GM21576 (cell line): Measurements from ENCODE around the gene TBCK.
"Not testable (repeated sequence)": the region's sequence is repeated elsewhere in the genome, so short reads cannot be mapped to it uniquely, and the experiment has no call there.

Experiments
- ATAC-seq: cut with Tn5 transposase; IDR thresholded peaks from one replicate; pipeline ENCODE4 v1.9.1; 2021; ENCODE audit warnings: mild to moderate bottlenecking, moderate library complexity; ENCODE audit not compliant: unreplicated experiment

Gene TBCK

DNA sequence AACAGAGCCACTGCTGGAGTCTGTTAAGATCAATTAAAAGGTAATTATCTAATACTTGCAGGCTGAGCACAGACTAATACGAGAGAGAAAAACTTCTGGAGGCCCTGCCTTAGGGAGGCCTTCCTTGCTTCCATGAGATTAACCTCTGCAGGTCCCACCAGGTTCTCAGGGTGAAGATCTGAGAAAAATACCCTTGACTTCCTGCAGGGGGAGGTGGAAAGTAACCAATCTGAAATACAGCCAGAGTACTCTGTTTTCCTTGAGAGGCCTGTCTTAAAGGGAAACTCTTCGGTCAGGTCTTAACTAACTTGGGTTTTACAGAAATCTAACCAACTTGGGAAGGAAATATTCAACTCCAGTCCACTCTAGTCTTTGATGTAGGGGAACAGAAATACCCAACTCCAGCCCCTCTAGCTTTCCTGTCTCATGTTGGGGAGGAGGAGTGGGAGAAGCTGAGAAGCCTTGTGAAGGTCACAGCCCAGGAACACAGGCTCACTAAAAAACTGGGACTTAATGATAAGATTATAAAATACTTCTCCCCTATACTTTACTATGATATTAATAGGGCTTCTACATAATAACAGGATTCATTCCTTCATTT lies 77.1 kb downstream of the TBCK start:
- ATAC-seq: no peak

DNA sequence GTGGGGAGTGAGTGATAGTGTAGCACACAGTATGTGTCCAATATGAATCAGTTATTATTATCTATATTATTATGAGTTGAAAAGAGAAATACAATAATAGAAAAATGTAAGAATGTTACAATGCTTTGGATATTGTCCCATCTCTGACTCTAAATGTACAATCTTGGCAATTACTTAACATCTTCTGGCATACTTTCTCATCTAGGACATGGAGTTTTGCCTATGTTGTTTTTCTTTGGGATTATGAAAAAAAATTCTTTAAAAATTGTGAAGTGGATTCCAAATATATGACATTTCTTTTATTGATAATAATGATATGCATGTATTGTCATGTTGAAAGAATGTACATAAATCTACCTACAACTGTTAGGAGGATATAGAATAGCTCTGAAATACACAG lies 84.1 kb downstream of the TBCK start:
- ATAC-seq: no peak

DNA sequence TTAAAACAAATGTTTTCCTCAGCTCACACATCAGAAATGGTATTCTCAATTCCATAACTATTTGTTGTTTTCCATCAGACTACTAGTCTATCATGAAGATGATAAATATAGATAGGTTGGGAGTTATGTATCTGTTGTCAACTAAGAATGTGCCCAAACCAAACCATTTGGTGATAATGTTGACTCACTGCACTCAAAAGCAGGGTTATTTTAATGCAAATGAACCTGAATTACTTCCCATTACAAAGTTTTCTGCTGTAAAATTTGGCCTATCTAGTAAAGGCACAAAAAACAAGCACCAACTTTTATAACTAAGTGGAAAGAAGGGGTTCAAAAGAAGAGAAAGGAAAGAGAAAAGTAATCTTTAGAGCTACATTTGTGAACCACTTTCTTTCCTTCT lies 93.5 kb downstream of the TBCK start:
- ATAC-seq: no peak

DNA sequence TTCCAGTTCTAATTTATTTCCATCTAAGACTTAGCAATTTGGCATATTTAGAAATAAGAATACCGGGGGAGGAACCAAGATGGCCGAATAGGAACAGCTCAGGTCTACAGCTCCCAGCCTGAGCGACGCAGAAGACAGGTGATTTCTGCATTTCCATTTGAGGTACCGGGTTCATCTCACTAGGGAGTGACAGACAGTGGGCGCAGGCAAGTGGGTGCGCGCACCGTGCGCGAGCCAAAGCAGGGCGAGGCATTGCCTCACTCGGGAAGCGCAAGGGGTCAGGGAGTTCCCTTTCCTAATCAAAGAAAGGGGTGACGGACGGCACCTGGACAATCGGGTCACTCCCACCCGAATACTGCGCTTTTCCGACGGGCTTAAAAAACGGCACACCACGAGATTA lies 102.7 kb downstream of the TBCK start:
- ATAC-seq: not testable (repeated sequence)

DNA sequence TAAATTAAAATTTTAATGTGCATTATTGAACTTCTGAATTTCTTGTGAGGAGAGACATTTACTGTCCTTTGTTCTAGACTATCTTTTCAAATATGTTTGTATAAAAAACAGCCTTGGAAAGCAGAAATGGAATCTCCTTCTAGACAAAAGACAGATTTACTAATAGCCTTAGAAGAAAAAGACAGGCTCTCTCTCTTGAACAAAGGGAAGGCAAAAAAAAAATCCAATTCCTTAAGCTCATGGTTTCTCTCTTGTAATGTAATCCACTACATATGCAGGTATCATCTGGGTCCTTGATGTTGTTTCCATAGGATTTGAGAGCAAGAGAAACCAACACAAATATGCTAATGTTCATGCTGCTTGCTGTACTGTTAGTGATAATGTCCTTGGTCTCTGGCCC lies 106.0 kb downstream of the TBCK start:
- no peak for ATAC-seq

DNA sequence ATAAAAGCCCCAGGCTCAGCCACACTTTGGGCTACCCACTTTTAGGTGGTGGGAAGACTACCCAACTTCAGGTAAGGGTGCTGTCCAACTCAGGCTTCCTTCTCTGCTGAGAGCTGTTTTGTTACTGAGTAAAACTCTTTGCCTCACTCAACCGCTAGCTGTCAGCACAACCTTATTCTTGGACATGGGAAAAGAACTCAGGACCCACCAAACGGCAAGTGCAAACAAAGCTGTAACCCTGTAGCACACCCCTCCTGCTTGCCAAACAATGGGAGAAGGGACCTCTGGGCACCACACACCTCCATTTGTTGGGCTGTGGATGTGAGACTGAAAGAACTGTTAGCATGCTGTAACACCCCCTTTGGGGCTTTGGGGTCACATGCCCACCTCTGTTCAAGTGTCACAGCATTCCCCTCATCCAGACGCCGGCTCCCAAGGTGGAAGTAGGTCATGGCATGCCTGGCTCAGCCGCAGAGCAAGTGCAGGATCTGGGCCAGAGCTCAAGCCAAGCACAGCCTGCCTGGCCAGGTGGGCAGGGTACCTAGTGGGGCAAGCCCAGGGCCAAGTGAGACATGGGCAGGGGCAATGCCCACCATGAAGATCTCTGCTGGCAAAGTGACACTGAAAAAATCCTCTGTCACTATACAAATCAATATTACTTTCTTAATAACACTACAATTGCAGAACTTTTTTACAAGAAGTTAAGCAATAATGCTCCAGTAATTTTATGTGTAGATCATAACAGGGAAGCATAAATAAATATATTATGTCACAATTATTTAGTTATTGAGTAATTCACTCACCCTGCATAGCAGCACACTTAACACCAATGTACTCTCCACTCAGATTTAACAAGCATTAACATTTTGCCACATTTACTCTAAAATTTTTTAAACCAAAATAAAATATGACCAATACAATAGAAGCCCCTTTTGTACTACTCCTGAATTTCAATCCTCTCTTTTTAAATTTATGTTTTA lies 107.2 kb downstream of the TBCK start:
- ATAC-seq: no peak

DNA sequence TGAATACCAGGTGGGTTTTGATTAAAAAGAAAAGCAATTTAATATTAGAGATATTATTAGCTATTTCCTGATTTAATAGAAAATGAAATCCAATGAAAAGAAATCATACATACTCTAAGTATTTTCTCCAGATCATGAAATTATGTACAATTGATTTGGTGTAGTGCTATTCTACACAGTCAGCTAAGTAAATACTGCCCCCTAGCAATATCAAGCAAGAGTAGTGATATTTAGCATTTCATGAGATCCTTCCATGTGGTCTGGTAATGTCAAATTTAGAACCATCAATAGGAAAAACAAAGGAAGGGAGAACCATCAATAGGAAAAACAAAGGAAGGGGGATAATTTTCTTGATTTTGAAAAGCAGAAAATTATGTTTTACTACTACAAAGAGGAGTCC lies 114.6 kb downstream of the TBCK start:
- ATAC-seq: no peak

DNA sequence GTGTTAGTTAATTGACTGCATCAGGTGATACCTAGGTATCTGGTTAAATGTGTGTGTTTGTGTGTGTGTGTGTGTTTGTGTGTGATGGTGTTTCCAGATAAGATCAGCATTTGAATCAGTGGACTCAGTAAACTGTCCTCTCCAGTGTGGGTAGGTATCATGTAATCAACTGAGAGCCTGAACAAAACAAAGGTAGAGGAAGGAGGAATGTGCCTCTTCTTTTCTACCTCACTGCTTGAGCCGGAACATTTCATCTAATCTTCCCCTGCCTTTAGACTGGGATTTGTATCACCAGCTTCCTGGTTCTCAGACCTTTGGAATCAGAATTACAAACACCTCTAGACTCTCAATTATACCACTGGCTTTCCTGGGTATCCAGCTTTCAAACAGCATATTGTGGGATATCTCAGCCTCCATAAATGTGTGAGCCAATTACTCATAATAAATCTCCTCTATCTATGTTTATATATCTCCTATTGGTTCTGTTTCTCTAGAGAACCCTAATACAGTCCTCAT lies 120.5 kb downstream of the TBCK start:
- ATAC-seq: no peak

DNA sequence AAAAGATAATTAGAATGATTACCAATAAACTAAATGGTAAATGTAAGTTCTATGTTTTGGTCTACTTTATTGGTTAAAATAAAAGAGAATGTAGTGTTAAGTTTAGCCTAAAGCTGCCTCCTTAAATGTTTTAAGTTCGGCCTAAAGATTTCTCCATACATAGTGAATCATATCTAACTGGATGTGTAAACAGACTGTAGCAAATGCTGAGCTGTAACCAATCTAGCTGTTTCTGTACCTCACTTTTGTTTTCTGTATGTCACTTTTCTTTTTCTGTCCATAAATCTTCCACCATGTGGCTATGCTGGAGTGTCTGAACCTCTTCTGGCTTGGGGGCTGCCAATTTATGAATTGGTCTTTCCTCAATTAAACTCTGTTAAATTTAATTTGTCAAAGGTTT lies 121.2 kb downstream of the TBCK start:
- no peak for ATAC-seq

DNA sequence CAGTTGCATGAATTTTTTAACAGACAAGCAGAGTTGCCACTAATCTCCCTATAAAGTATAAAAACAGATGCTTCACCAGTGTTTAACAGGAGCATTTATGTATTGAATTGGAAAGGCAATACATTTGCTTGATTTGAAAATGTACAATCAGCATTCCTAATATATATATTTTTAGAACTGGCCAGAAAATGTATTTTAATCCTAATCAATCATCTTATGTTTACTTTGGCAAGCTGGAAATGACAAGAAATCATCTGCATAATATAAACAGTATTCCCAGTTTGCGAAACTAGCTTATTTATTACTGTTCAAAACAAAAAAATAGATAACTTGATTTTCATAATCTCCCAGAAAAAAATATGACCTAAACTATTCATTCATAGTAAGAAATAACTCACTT lies 123.9 kb downstream of the TBCK start:
- no peak for ATAC-seq

DNA sequence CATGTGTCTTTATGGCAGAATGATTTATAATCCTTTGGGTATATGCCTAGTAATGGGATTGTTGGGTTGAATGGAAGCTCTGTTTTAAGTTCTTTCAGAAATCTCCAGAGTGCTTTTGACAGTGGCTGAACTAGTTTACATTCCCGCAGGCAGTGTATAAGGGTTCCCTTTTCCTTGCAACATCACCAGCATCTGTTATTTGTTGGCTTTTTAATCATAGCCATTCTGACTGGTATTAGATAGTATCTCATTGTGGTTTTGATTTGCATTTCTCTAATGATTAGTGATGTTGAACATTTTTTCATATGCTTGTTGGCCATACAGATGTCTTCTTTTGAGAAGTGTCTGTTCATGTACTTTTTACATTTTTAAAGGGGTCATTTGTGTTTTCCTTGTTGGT lies 129.8 kb downstream of the TBCK start:
- ATAC-seq: no peak

DNA sequence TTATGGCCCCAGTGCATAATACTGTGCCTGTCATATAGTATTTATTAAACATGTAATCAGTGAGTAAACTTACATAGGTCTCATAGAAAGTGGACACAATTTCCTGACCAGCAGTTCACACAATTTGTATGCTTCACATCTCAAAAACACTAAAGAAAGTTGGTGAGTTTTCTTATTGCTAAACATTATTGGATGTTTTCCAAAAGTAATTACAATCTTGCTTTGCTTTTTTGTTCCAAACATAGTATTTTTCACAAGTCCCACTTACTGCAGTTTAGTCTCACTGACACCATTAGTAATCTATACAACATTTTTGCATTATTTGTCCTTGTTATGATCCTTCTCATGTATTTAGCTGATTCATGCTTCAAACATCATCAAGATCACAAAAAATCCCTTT lies 132.5 kb downstream of the TBCK start:
- no peak for ATAC-seq

DNA sequence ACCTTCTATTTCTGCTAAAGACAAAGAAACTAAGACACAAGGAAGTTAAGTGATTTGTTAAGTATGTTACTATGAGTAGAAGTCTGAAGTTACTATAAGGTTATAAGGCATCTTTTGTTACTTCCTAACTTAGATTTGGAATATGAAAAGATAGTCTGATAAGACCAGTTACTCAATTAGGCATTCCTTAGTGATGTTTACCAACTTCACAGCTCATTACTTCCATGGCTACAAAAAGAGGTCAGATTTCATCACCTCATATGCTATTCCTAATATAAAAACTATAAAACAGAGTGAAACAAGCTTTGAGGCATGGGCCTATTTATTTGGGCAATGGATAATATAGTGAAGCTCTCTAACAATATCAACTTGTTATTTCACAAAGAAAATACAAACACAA lies 143.1 kb downstream of the TBCK start:
- ATAC-seq: no peak

DNA sequence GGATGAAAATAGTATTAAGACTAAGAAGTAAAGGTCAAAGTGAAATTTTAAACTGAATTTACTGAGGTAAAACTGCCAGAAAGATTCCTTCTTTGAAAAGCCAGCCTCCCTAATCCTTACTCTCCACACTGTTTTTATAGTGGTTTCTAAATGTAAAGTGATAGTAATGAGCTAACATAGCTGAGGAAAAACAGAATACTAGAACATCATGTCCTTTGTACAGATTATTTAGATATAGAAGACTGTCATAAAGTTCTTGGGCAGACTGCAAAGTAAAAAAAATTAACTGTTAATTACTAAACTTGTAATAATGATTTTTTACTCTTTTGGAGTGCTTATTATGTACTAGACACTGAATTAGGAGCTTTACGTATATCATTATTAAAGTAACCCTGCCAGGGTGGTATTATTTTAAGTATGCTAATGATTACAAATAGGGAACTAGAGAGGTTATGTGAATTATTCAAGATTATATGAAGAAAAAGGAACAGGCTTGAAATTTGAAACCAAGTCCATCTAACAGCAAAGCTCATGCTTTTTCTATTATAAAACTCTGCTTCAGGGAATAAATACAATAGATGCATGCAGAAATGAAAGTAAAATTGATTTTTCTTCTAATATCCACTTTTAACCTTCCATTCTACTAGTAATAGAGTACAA lies 150.5 kb downstream of the TBCK start:
- ATAC-seq: no peak

DNA sequence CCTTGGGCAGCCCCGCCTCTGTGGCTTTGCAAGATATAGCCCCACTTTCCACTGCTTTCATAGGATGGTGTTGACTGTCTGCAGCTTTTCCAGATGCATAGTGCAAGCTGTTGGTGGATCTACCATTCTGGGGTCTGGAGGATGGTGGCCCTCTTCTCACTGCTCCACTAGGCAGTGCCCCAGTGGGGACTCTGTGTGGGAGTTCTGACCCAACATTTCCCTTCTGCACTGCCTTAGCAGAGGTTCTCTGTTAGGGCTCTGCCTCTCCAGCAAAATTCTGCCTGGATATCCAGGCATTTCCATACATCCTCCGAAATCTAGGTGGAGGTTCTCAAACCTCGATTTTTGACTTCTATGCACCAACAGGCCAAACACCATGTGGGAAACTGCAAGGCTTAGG lies 153.7 kb downstream of the TBCK start:
- no peak for ATAC-seq

DNA sequence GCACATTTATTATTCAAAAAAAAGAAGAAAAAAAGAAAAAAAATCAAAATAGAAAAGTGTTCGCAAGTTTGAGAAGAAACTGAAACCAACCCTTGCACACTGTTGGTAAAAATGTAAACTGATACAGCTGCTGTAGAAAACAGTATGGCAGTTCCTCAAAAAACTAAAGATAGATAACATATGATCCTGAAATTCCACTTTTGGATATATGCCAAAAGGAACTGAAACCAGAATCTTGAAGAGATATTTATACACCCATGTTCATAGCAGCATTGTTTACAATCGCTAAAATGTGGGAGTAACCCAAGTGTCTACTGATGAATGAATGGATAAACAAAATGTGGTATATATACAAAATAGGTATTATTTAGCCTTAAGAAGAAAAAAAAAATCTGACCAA lies 155.4 kb downstream of the TBCK start:
- no peak for ATAC-seq

DNA sequence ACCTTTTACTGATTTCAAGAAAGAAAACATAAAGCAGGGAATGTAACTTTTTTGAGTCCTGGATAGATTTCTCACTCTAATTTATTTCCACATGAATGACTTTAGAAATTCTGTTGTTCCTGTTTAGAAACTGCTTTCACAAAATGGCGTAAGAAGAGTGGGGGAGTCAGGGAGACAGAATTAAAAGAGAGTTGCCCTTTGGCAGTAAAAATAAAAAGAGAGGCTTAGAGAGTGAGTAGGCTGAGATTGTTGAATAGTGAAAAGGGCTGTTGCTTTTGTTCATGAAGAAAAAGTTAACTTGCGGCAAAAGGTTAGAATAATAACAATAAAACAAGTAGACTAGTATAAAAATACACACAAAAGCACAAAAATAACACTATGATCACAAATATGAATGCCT lies 166.1 kb downstream of the TBCK start:
- ATAC-seq: no peak

DNA sequence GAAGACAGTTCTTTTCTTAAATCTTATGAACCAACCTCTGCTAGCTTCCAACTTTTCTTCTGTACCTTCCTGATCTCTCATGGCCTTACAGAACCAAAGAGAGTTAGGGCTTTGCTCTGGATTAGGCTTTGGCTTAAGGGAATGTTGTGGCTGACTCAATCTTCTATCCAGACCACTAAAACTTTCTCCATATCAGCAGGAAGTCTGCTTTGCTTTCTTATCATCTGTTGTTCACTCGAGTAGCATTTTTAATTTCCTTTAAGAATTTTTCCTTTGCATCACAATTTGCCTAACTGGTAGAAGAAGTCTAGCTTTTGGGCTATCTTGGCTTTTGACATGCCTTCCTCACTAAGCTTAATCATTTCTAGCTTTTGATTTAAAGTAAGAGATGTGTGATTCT lies 167.0 kb downstream of the TBCK start:
- no peak for ATAC-seq

DNA sequence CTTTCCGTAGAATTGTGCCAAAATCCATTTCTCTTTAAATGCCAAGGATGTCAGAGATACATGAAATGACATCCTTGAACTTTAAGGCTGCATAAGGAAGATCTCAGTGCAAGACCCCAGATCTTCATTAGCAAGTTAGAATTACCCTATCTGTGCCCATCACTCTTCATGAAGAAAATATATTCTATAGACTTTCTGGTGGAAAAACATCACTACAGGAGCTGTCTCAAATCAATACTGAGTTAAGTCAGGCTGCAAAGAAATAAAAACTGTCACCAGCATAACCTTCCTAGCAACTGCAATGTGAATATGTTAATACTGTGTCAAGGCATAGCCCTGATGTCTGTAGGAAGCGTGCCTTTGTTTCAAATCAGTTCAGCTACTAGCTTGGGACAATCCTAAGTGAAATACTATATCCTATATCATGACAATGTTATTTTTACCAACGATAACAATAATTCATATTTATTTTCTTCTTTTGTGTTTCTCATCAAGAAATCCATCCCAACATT lies 173.3 kb downstream of the TBCK start:
- ATAC-seq: no peak

DNA sequence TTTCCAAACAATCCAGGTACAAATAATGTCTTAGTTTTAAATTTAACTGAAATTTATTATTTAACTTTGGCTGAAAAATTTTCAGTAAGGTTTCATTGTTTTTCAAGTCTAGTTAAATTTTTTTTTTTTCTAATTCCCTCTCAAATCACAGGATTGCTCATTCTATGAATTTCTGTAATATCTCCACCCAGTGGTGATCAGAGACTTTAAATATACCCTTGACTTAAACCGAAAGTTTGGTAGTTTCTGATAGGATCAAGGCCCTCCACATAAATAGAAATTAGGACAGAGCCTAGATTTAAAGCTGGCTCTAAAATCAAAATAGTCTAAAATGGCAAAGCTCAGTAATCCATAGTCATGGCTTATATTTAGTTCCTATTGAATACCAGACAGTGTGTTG lies 175.4 kb downstream of the TBCK start:
- ATAC-seq: no peak

DNA sequence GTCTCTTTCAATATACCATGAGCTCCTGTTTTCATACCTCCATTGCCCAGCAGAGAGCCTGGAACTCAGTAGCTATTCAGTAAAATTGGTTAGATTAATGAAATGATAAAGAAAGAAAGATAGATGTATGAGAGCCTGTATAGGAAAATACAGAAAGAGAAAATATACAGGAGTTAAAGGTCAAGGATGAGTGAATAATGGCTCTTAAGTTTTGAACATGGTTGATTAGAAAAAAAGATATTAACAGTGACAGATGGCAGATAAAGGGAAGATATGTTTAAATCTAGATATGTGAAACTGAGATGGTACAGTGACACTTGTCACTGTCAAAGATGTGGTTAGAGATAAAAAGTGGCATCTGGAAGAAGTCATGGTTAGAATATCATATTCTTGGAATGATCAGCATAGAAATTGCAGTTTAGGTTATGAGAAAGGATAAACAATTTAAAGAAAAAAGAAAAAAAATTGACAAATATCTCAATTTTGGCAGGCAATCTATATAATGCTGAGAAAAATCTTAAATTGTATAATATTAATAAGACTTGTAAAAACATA lies 179.2 kb downstream of the TBCK start:
- ATAC-seq: no peak
